Fibroblast of upper back skin (primary cell): ENCODE measurements around the gene C12orf60.
"Not testable (repeated sequence)": the region's sequence is repeated elsewhere in the genome, so short reads cannot be mapped to it uniquely, and the experiment has no call there.

ENCODE experiments used
- DNase-seq: peaks from one replicate; pipeline ENCODE4 v3.0.0-alpha.2; 2013

C12orf60 gene

DNA sequence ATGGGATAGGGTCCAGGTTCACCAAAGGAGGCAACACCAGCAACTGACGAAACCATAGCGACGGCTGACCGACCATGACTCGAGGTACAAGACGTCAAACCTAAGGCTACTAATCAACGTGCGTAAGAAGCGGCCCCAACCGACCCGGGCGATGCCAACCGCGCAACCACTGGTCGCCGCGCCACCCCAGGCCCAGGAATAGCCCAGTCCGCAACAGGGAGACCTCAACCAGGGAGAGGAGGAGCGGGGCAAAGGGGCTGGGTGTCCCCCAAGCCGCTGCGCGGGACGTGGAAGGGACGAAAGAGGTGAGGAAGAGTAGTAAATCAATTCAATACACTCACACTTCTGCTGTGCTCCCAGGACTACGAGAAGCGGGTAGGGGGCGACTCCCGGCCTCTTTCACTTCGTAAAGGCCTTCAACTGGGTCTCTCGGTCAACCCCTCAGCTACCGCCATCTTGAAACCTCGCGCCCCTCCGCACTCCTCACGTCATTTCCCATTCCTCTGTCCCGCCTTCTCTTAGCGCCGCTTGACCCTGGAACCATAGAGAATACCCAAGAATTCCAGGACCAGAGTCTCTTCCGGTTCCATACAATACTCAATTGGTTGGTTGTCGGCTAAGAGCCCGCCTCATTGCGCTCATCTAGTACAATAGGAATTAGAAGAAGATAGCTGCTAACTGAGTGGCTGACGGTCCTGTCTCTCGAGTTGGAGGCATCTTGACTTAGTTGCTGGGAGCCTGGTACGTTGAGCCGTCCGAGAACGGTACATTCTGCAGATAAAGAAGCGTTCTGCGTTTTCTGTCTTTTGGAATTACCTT lies at the start of gene C12orf60, which contains the start of gene WBP11:
Gene C12orf60 (plus strand): TSS at position 660 of the 819 bp plus-strand sequence. CDS start 19,266 bp downstream, outside the sequence.
Gene WBP11 (minus strand): TSS at position 468 of the 819 bp plus-strand sequence. CDS start 2,095 bp downstream, outside the sequence.
- DNase-seq = peak; percentile 99

DNA sequence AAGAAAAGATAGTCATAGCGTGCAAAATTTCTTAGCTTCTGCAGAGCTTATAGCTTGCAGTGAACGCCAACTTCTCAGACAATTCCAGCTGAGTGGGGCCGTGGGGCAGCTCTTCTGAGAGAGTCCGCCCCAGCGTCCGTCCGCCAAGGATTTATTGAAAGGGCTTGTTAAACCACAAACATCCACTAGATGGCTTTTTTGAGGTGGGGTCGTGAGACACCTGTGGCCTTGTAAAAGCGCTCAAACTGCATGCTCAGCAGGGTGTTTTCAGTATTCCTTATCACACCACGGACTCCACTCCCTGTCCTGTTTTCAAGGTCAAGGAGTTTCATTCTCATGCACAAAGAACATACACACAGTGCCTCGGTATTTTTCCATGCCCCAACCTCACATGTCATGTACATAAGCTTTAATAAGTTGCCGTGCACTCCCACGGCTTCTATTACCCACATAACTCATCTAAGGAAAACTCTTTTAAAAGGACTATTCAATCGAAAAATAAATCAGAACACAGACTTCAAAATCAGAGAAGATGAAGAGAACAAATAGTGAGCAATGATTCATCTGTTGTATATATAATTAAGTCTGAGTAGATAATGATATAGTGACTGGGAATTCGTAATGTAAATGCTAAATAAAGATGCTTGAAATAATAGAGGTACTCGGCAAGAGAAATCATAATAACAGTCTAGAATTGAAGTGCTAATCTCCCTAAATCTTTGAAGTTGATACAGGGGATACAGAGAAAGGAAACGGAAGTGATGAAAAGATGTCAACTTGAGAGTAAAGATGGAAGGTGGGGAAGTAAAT lies 46.9 kb upstream of the C12orf60 start:
- no peak for DNase-seq

GRCh38 chr12:14759711-14760280 lies 43.7 kb upstream of the C12orf60 start:
- DNase-seq = not testable (repeated sequence)

GRCh38 chr12:14765398-14765797 lies 38.1 kb upstream of the C12orf60 start:
- DNase-seq = no peak

GRCh38 chr12:14766020-14766419 lies 37.5 kb upstream of the C12orf60 start:
- not testable (repeated sequence) for DNase-seq

- DNase-seq = no peak
These were observed 36.7 kb upstream of the C12orf60 start for GRCh38 chr12:14766649-14767215.

DNA sequence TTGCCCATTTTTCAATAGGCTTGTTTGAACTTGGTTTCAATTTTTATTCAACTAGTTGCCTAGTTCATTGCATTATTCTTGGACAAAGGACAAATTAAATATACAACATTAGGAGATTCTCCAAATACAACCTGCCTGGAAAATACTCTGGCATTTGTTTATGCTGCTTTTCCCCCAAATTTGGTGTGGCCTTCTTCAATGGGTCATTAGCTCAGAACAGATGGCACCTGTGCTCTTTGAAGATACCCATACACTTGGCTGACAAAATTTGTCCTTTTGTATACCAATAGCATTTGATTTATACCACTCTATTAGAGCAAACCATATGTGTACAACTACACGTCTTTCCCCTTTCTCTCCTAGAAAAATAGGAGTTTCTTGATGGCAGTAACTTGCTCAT lies 35.9 kb upstream of the C12orf60 start:
- no peak for DNase-seq

DNA sequence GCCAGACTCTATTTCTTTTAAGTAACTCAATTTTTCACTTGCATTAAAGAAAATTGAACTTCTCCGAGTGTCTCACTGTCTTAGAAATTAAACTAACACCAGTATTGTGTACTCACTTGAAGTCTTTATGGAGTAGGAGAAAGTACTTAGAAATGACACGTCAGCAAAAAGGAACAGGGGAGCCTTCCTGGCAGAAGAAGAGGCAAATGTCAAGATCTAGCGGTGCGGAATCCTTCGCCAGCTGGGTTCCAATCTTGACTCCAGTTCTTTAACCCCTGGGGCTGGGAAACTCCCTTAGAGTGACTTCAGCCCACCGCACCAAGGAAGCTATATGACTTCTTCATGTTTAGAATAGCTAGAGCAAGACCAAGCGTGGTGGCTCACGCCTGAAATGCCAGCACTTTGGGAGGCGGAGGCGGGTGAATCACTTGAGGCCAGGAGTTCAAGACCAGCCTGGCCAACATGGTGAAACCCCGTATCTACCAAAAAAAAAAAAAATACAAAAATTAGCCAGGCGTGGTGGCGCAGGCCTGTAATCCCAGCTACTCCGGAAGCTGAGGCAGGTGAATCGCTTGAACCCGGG lies 34.6 kb upstream of the C12orf60 start:
- DNase-seq = peak; percentile 7

DNA sequence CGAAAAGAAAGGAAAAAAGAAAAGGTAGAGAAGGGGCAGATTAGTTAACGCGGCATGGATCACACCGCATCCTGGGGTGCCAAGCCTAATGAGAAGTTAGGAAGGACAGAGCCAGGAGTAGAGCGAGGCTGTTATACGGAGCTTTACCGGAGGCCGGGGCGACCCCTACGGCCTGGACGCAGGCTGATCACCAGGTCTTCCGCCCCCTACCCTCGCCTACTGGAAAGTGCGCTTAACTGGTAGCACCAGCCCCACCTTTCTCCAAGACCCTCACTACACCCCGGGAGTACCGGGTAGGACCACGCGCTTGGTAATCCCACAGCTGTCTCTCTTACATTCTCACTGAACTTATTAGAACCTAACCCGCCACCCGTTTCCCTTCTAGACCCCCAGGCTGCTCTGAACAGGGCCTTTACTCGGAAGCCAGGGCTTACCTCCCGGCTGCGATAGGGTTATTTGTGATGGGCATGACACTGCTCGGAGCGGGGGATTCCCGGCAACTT lies 34.0 kb upstream of the C12orf60 start:
- DNase-seq = peak; percentile 9

GRCh38 chr12:14769969-14770495 lies 33.4 kb upstream of the C12orf60 start:
- peak; percentile 56 for DNase-seq

- peak; percentile 93 for DNase-seq
These were observed 32.7 kb upstream of the C12orf60 start for GRCh38 chr12:14770496-14771461.

- no peak for DNase-seq
These were observed 31.8 kb upstream of the C12orf60 start for GRCh38 chr12:14771651-14772137.

DNA sequence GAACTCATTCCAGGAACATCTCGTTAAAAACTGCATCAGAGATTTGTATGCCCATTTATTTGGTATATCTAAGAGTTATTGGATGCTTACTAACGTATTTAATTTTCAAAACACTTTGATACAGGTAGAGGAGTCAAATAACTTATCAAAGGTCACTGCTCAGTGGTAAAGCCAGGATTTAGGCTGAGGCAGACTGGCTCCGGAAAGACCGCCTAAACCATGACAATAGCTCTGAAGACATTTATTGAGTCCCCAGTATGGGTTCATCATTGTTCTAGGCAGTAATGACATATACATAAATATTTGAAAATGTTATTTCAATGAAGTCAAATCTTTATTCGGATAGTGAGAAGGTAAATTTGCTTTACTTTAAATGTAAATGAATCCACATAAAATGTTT lies 30.5 kb upstream of the C12orf60 start:
- no peak for DNase-seq

- no peak for DNase-seq
These were observed 29.8 kb upstream of the C12orf60 start for GRCh38 chr12:14773685-14774073.

- DNase-seq = peak; percentile 96
These were observed 29.2 kb upstream of the C12orf60 start for GRCh38 chr12:14774074-14774905.

GRCh38 chr12:14774906-14775635 lies 28.4 kb upstream of the C12orf60 start:
- DNase-seq = peak; percentile 73

GRCh38 chr12:14775636-14775980 lies 27.9 kb upstream of the C12orf60 start:
- no peak for DNase-seq

DNA sequence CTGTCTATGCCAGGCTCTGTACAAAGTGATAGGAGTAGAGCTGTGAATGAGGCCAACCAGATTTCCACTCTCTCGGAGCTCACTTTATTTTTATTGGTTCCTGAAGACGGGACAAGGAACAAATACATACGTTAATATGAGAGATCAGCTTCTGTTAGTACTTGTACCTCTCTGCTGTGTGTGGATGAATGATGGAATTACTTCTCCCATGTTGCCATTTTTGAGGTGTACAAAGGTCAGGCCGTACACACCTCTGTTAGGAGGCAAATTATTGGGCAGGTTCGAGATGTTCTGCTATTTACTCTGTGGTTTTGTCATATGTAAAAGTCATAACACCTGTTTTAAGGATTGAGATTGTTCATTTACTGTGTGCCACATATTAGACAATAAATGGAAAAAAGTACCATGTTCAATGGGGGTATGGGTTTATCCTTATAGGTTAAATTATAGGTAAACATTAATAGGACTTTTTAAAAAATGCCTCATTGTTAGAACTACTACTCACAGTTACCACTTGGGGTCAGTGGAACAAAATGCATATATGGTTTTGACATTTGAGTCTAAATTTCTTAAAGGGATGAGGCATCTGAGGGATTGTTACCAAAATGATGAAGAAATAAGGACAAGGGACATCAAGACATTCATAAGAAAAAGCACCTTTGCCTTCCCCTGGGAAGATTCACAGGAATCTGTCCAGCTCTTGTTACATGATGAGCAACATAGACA lies 27.1 kb upstream of the C12orf60 start:
- DNase-seq = peak; percentile 19
